H9 (cell line): ENCODE data around the gene CASQ1. TPM values are rescaled to one million over a fixed set of nuclear protein-coding genes. Genes with fewer than 3 reads are reported as not detected.

Source experiments
- DNase-seq: peaks from one replicate; pipeline ENCODE4 v3.0.0-alpha.2; 2017
- H2AFZ ChIP-seq: one replicate; pipeline ENCODE4 v1.6.1; 2013; ENCODE audit warnings: mild to moderate bottlenecking, low read length, control low read depth, moderate library complexity
- H2AK5ac ChIP-seq: 2 replicates; pipeline ENCODE4 v1.6.1; 2013; ENCODE audit warnings: low read length, control low read depth, mixed read lengths; ENCODE audit not compliant: insufficient read length
- H2BK120ac ChIP-seq: one replicate; pipeline ENCODE4 v1.6.1; 2013; ENCODE audit warnings: low read depth, mild to moderate bottlenecking, low read length, control low read depth, inconsistent platforms; ENCODE audit not compliant: poor library complexity, severe bottlenecking
- H2BK12ac ChIP-seq: 2 replicates; pipeline ENCODE4 v1.6.1; 2013; ENCODE audit warnings: low read length, control low read depth, mixed read lengths, low read depth; ENCODE audit not compliant: insufficient read length
- H2BK15ac ChIP-seq: 2 replicates; pipeline ENCODE4 v1.6.1; 2013; ENCODE audit warnings: low read depth, low read length, control low read depth
- H2BK20ac ChIP-seq: one replicate; pipeline ENCODE4 v1.6.1; 2013; ENCODE audit warnings: low read depth, mild to moderate bottlenecking, low read length, control low read depth, inconsistent platforms; ENCODE audit not compliant: poor library complexity, severe bottlenecking
- H2BK5ac ChIP-seq: 2 replicates; pipeline ENCODE4 v1.6.1; 2013; ENCODE audit warnings: low read length, control low read depth, mixed read lengths; ENCODE audit not compliant: insufficient read length
- H3K14ac ChIP-seq: 2 replicates; pipeline ENCODE4 v1.6.1; 2013; ENCODE audit warnings: low read length, control low read depth; ENCODE audit not compliant: insufficient read depth
- H3K18ac ChIP-seq: 2 replicates; pipeline ENCODE4 v1.6.1; 2013; ENCODE audit warnings: low read depth, mild to moderate bottlenecking, mixed read lengths, low read length, control low read depth; ENCODE audit not compliant: insufficient read length
- H3K23ac ChIP-seq: 2 replicates; pipeline ENCODE4 v1.6.1; 2013; ENCODE audit warnings: low read length, control low read depth, mixed read lengths, low read depth; ENCODE audit not compliant: insufficient read length
- H3K23me2 ChIP-seq: 2 replicates; pipeline ENCODE4 v1.6.1; 2013; ENCODE audit warnings: low read depth, mild to moderate bottlenecking, mixed read lengths, low read length, control low read depth; ENCODE audit not compliant: insufficient read length, poor library complexity, severe bottlenecking
- H3K27ac ChIP-seq: 2 replicates; pipeline ENCODE4 v1.5.1; 2013; ENCODE audit warnings: low read length, control low read depth, mixed read lengths, low read depth; ENCODE audit not compliant: insufficient read length
- H3K27me3 ChIP-seq: 2 replicates; pipeline ENCODE4 v1.6.1; 2013; ENCODE audit warnings: low read length, control low read depth, inconsistent platforms; ENCODE audit not compliant: insufficient read depth
- H3K4ac ChIP-seq: 2 replicates; pipeline ENCODE4 v1.6.1; 2013; ENCODE audit warnings: low read depth, mild to moderate bottlenecking, control low read depth, inconsistent platforms, low read length, moderate library complexity
- H3K4me1 ChIP-seq: 2 replicates; pipeline ENCODE4 v1.6.1; 2013; ENCODE audit warnings: low read length, control low read depth, inconsistent platforms; ENCODE audit not compliant: insufficient read depth
- H3K4me2 ChIP-seq: 2 replicates; pipeline ENCODE4 v1.6.1; 2013; ENCODE audit warnings: low read length, control low read depth, mixed read lengths; ENCODE audit not compliant: insufficient read length, insufficient read depth
- H3K56ac ChIP-seq: 2 replicates; pipeline ENCODE4 v1.6.1; 2013; ENCODE audit warnings: low read depth, mild to moderate bottlenecking, mixed read lengths, low read length, control low read depth; ENCODE audit not compliant: insufficient read length
- H3K79me1 ChIP-seq: 2 replicates; pipeline ENCODE4 v1.6.1; 2013; ENCODE audit warnings: low read depth, mild to moderate bottlenecking, moderate library complexity, low read length, control low read depth, inconsistent platforms; ENCODE audit not compliant: insufficient read depth, poor library complexity, severe bottlenecking
- H3K79me2 ChIP-seq: 2 replicates; pipeline ENCODE4 v1.6.1; 2013; ENCODE audit warnings: low read length, control low read depth, inconsistent platforms; ENCODE audit not compliant: insufficient read depth
- H3K9ac ChIP-seq: 2 replicates; pipeline ENCODE4 v1.6.1; 2013; ENCODE audit warnings: low read length, control low read depth, mixed read lengths; ENCODE audit not compliant: insufficient read length; ENCODE audit errors: extremely low read depth
- H3K9me3 ChIP-seq: one replicate; pipeline ENCODE4 v1.6.1; 2013; ENCODE audit warnings: low read depth, low read length, inconsistent platforms; ENCODE audit not compliant: control insufficient read depth
- H3T11ph ChIP-seq: one replicate; pipeline ENCODE4 v1.6.1; 2013; ENCODE audit warnings: mild to moderate bottlenecking, low read length, control low read depth, inconsistent platforms
- H4K20me1 ChIP-seq: one replicate; pipeline ENCODE4 v1.6.1; 2013; ENCODE audit not compliant: control insufficient read depth, insufficient read length, insufficient read depth
- H4K5ac ChIP-seq: 2 replicates; pipeline ENCODE4 v1.6.1; 2013; ENCODE audit warnings: low read depth, mild to moderate bottlenecking, mixed read lengths, low read length, control low read depth; ENCODE audit not compliant: insufficient read length
- H4K8ac ChIP-seq: replicated peaks from 2 replicates; pipeline ENCODE4 v1.6.1; 2013; ENCODE audit warnings: low read length, control low read depth, mixed read lengths, low read depth; ENCODE audit not compliant: insufficient read length
- H4K91ac ChIP-seq: 2 replicates; pipeline ENCODE4 v1.6.1; 2013; ENCODE audit warnings: low read depth, mild to moderate bottlenecking, moderate library complexity, mixed read lengths, low read length, control low read depth; ENCODE audit not compliant: insufficient read length
- H3K27ac Mint-ChIP-seq, 3 experiments: 2 replicates in 2 of 3; 3 replicates in 1 of 3; pipeline ENCODE4 v1.8.0; 2020 to 2021; ENCODE audit warnings: mixed read lengths in 3 of 3, mild to moderate bottlenecking in 1 of 3, moderate library complexity in 1 of 3
- H3K27me3 Mint-ChIP-seq: 2 replicates; pipeline ENCODE4 v1.8.0; 2021; ENCODE audit warnings: low read depth, mild to moderate bottlenecking, moderate library complexity, mixed read lengths
- H3K36me3 Mint-ChIP-seq, 3 experiments: 2 replicates in 2 of 3; 3 replicates in 1 of 3; pipeline ENCODE4 v1.8.0; 2020 to 2021; ENCODE audit warnings: low read depth in 3 of 3, mixed read lengths in 3 of 3; ENCODE audit not compliant: insufficient read depth in 1 of 3
- H3K4me1 Mint-ChIP-seq, 2 experiments: 2 replicates each; pipeline ENCODE4 v1.8.0; 2020; ENCODE audit warnings: mixed read lengths in 2 of 2
- H3K4me3 Mint-ChIP-seq, 2 experiments: 2 replicates in 1 of 2; 3 replicates in 1 of 2; pipeline ENCODE4 v1.8.0; 2020 to 2021; ENCODE audit warnings: mild to moderate bottlenecking in 2 of 2, mixed read lengths in 2 of 2, moderate library complexity in 1 of 2
- H3K9me3 Mint-ChIP-seq, 2 experiments: 2 replicates in 1 of 2; 3 replicates in 1 of 2; pipeline ENCODE4 v1.8.0; 2020; ENCODE audit warnings: mild to moderate bottlenecking in 2 of 2, mixed read lengths in 2 of 2, moderate library complexity in 1 of 2
- CTCF ChIP-seq: fragments of 200-600 bp; sonication (generic); conservative IDR thresholded peaks from 3 replicates; pipeline ENCODE4 v1.8.0; 2021; ENCODE audit warnings: antibody characterized with exemption, mild to moderate bottlenecking
- WGBS: extraction: QIAGEN DNeasy Blood & Tissue Kit; methylation state at CpG from one replicate; pipeline ENCODE4 v1.1.7; 2013; ENCODE audit warnings: missing lambda C conversion rate, low lambda C conversion rate, mixed read lengths; ENCODE audit not compliant: insufficient read length; ENCODE audit errors: extremely low coverage; 5-methylcytosine and 5-hydroxymethylcytosine counted together
- total RNA-seq: library from RNA; stranded (reverse); gene quantifications from 2 replicates; pipeline ENCODE4 v1.2.1, GENCODE V29; 2021

The CASQ1 gene
- total RNA-seq, 1 experiment from 2014 or later = 0.55 TPM

- Histone ChIP-seq H4K20me1 (no peaks in the 10 kb centered on the region), H3K4ac (no peak overlapping the region), H4K5ac (no peak overlapping the region), H2AK5ac (no peak overlapping the region), H3K79me1 (no peaks in the 10 kb centered on the region), H3K27ac (no peak overlapping the region), H2BK12ac (no peak overlapping the region), H3K9me3 (no peaks in the 10 kb centered on the region), H3K4me2 (no peak overlapping the region), H2BK20ac (no peak overlapping the region), H3K18ac (no peak overlapping the region), H3T11ph (no peak overlapping the region), H3K27me3 (no peaks in the 10 kb centered on the region), H3K14ac (no peak overlapping the region), H2AFZ (no peak overlapping the region), H4K91ac (no peak overlapping the region), H3K23ac (no peak overlapping the region), H2BK5ac (no peak overlapping the region), H3K4me1 (no peaks in the 10 kb centered on the region), H3K56ac (no peak overlapping the region), H2BK15ac (no peak overlapping the region), H2BK120ac (no peak overlapping the region), H4K8ac (no peak overlapping the region), H3K9ac (no peak overlapping the region), H3K23me2 (no peaks in the 10 kb centered on the region), H3K79me2 (peaks cover 3% of the 10 kb centered on the region; the same call in 1 of the 2 replicates)
- TF ChIP-seq CTCF = no peak
- H3K4me3 Mint-ChIP-seq = no peak overlapping the region
- H3K27ac Mint-ChIP-seq = no peak overlapping the region; a peak in 1 of 7 replicates
- no peaks in the 10 kb centered on the region for H3K27me3 Mint-ChIP-seq
- DNase-seq = no peak
- H3K36me3 Mint-ChIP-seq = peaks cover 0 to 31% (median 30%) of the 10 kb centered on the region in 3 experiments; a peak in 5 of 7 replicates
- no CpG with 5 or more reads among the region's 1 CpG for WGBS
- H3K4me1 Mint-ChIP-seq = peaks cover 2 to 11% of the 10 kb centered on the region in 2 experiments; a peak in 3 of 4 replicates
- no peaks in the 10 kb centered on the region for H3K9me3 Mint-ChIP-seq
Measured at GRCh38 chr1:160245434-160245833, 55.1 kb downstream of the CASQ1 start.
